Osteoblast (primary cell): ENCODE results near the gene RBPJL. TPM values are rescaled to one million over a fixed set of nuclear protein-coding genes. Genes with fewer than 3 reads are reported as not detected.

Source experiments
- DNase-seq: peaks from one replicate; pipeline ENCODE4 v3.0.0; 2011; ENCODE audit warnings: low spot score, mixed read lengths; ENCODE audit not compliant: insufficient read length; ENCODE audit errors: missing footprints
- H2AFZ ChIP-seq: 2 replicates; pipeline ENCODE4 v1.6.0; 2011; ENCODE audit warnings: mild to moderate bottlenecking, low read length
- H3K27ac ChIP-seq: 2 replicates; pipeline ENCODE4 v1.5.1; 2011; ENCODE audit warnings: mild to moderate bottlenecking, low read depth, low read length, moderate library complexity
- H3K27me3 ChIP-seq: 2 replicates; pipeline ENCODE4 v1.6.0; 2012; ENCODE audit warnings: mild to moderate bottlenecking, control low read depth, inconsistent platforms, low read length, moderate library complexity; ENCODE audit not compliant: insufficient read depth
- H3K36me3 ChIP-seq: 2 replicates; pipeline ENCODE4 v1.5.1; 2011; ENCODE audit warnings: mild to moderate bottlenecking, low read length, control low read depth, moderate library complexity; ENCODE audit not compliant: insufficient read depth
- H3K4me1 ChIP-seq: 2 replicates; pipeline ENCODE4 v1.5.1; 2011; ENCODE audit warnings: mild to moderate bottlenecking, low read length, control low read depth, moderate library complexity; ENCODE audit not compliant: insufficient read depth
- H3K4me2 ChIP-seq: 2 replicates; pipeline ENCODE4 v1.6.0; 2011; ENCODE audit warnings: mild to moderate bottlenecking, low read length; ENCODE audit not compliant: insufficient read depth
- H3K4me3 ChIP-seq: fragments of 200-600 bp; sonication (generic); 3 replicates; pipeline ENCODE4 v1.5.1; 2012; ENCODE audit warnings: mild to moderate bottlenecking, low read length, inconsistent platforms; ENCODE audit not compliant: insufficient read depth
- H3K79me2 ChIP-seq: 2 replicates; pipeline ENCODE4 v1.6.0; 2012; ENCODE audit warnings: mild to moderate bottlenecking, low read length, control low read depth, inconsistent platforms; ENCODE audit not compliant: insufficient read depth
- H3K9me3 ChIP-seq: 2 replicates; pipeline ENCODE4 v1.5.1; 2011; ENCODE audit warnings: low read depth, low read length, control low read depth
- H4K20me1 ChIP-seq: 2 replicates; pipeline ENCODE4 v1.6.0; 2012; ENCODE audit warnings: mild to moderate bottlenecking, low read length, control low read depth; ENCODE audit not compliant: insufficient read depth
- CTCF ChIP-seq: IDR thresholded peaks from 2 replicates; pipeline ENCODE4 v1.5.1; 2011; ENCODE audit warnings: mild to moderate bottlenecking, low read depth, low read length, moderate library complexity; ENCODE audit errors: extremely low read depth
- total RNA-seq: library from RNA; depleted of rRNA; stranded (reverse); fragments of >200 nt; gene quantifications from 2 replicates; pipeline ENCODE4 v1.2.3, GENCODE V29; 2012

RBPJL gene
- total RNA-seq, 1 donor, result not detected

- H3K4me3 ChIP-seq, result no peak overlapping the region
- peaks cover 48% of the 10 kb centered on the region for H3K79me2 ChIP-seq
- TF ChIP-seq CTCF, result no peak
- H3K27me3 ChIP-seq, result no peaks in the 10 kb centered on the region
- no peaks in the 10 kb centered on the region for H3K9me3 ChIP-seq
- H3K27ac ChIP-seq, result no peak overlapping the region
- no peak overlapping the region for H2AFZ ChIP-seq
- peaks cover 51% of the 10 kb centered on the region for H4K20me1 ChIP-seq
- H3K4me1 ChIP-seq, result peaks cover 1% of the 10 kb centered on the region
- no peak overlapping the region for H3K4me2 ChIP-seq
- peaks cover 98% of the 10 kb centered on the region for H3K36me3 ChIP-seq
- no peak for DNase-seq
These were observed 23.8 kb downstream of the RBPJL start for GRCh38 chr20:45330476-45330875.

- TF ChIP-seq CTCF, result no peak
- DNase-seq, result peak; percentile 89
- Histone ChIP-seq H3K4me2 (peak overlapping the region; percentile 69), H3K36me3 (peaks cover 75% of the 10 kb centered on the region), H3K79me2 (peaks cover 72% of the 10 kb centered on the region), H4K20me1 (peaks cover 24% of the 10 kb centered on the region), H3K27ac (peak overlapping the region; percentile 100), H3K27me3 (no peaks in the 10 kb centered on the region), H3K9me3 (no peaks in the 10 kb centered on the region), H3K4me1 (peaks cover 58% of the 10 kb centered on the region), H2AFZ (no peak overlapping the region), H3K4me3 (peak overlapping the region; percentile 49)
These were observed 30.1 kb downstream of the RBPJL start for GRCh38 chr20:45336530-45337366.

- peaks cover 80% of the 10 kb centered on the region for H3K79me2 ChIP-seq
- peak; percentile 93 for DNase-seq
- TF ChIP-seq CTCF, result no peak
- H3K4me3 ChIP-seq, result peak overlapping the region; percentile 35
- no peaks in the 10 kb centered on the region for H3K9me3 ChIP-seq
- H3K36me3 ChIP-seq, result peaks cover 70% of the 10 kb centered on the region
- H3K27ac ChIP-seq, result peak overlapping the region; percentile 100
- H3K27me3 ChIP-seq, result no peaks in the 10 kb centered on the region
- H3K4me1 ChIP-seq, result peaks cover 66% of the 10 kb centered on the region
- peak overlapping the region; percentile 69 for H3K4me2 ChIP-seq
- no peak overlapping the region for H2AFZ ChIP-seq
- peaks cover 30% of the 10 kb centered on the region for H4K20me1 ChIP-seq
These were observed 30.9 kb downstream of the RBPJL start for GRCh38 chr20:45337367-45338120.
